Lower leg skin (tissue), 3 donors: Measurements from ENCODE around the gene CCDC39.

ENCODE experiments used
- CTCF ChIP-seq, 3 donors: fragments of 450-650 bp; IDR thresholded peaks; one replicate each; pipeline ENCODE4 v1.5.1; 2016; ENCODE audit warnings: antibody characterized with exemption in 3 of 3, mild to moderate bottlenecking in 3 of 3, moderate library complexity in 2 of 3
- POLR2A ChIP-seq, 2 donors: fragments of 450-650 bp; IDR thresholded peaks; one replicate each; pipeline ENCODE4 v1.6.1; 2016 to 2017; ENCODE audit warnings: antibody characterized with exemption in 2 of 2, mild to moderate bottlenecking in 1 of 2, moderate library complexity in 1 of 2

- TF ChIP-seq CTCF (IDR thresholded peaks at IDR 0.05) = no peak
- TF ChIP-seq POLR2A (IDR thresholded peaks at IDR 0.05) = no peak
Measured at GRCh38 chr3:180680097-180680430, 775 bp upstream of the CCDC39 start.
